NCI-H446 (cell line): Measurements from ENCODE around the gene STK17B.
A peak's percentile ranks its signal among the peaks of the same experiment; 100 is the strongest.

Experiments used
- DNase-seq, 2 experiments: peaks; one replicate each; lab custom pipeline; 2025; lab: John Stamatoyannopoulos, UW

The STK17B gene

GRCh38 chr2:196155575-196155974 is 15.8 kb downstream of the STK17B start:
- no peak for DNase-seq

- no peak for DNase-seq
These were observed 17.9 kb downstream of the STK17B start for GRCh38 chr2:196153480-196153879.

GRCh38 chr2:196149948-196150347 is 21.4 kb downstream of the STK17B start:
- no peak for DNase-seq

- DNase-seq, result no peak
These were observed 22.6 kb downstream of the STK17B start for GRCh38 chr2:196148736-196149135.

GRCh38 chr2:196145256-196145655 is 26.1 kb downstream of the STK17B start:
- no peak for DNase-seq

- DNase-seq, result no peak
These were observed 26.8 kb downstream of the STK17B start for GRCh38 chr2:196144513-196145126.

GRCh38 chr2:196143730-196144131 is 27.6 kb downstream of the STK17B start:
- no peak for DNase-seq

GRCh38 chr2:196142825-196143224 is 28.6 kb downstream of the STK17B start:
- DNase-seq, result no peak

GRCh38 chr2:196140213-196140612 is 31.2 kb downstream of the STK17B start:
- DNase-seq, result no peak

- no peak for DNase-seq
These were observed 34.1 kb downstream of the STK17B start for GRCh38 chr2:196137271-196137670.

- DNase-seq, result no peak
These were observed 35.2 kb downstream of the STK17B start for GRCh38 chr2:196136151-196136550.

- DNase-seq, result no peak
These were observed 39.1 kb downstream of the STK17B start for GRCh38 chr2:196131949-196132925.

- peak in 1 of 2 experiments; percentile 31 for DNase-seq
These were observed 39.9 kb downstream of the STK17B start for GRCh38 chr2:196131384-196131937.

- no peak for DNase-seq
These were observed 41.1 kb downstream of the STK17B start for GRCh38 chr2:196130039-196130825.

GRCh38 chr2:196128749-196129148 is 42.6 kb downstream of the STK17B start:
- no peak for DNase-seq

- DNase-seq, result no peak
These were observed 45.8 kb downstream of the STK17B start for GRCh38 chr2:196125596-196125995.

GRCh38 chr2:196123679-196124373 is 47.6 kb downstream of the STK17B start:
- no peak for DNase-seq

GRCh38 chr2:196119926-196120325 is 51.5 kb downstream of the STK17B start:
- DNase-seq, result no peak

- DNase-seq, result no peak
These were observed 54.1 kb downstream of the STK17B start for GRCh38 chr2:196117214-196117705.

GRCh38 chr2:196113061-196113974 is 58.1 kb downstream of the STK17B start:
- no peak for DNase-seq
